ENCODE measurements around the gene HIGD1A. TPM values are rescaled to one million over a fixed set of nuclear protein-coding genes. Genes with fewer than 3 reads are reported as not detected.
A peak's percentile ranks its signal among the peaks of the same experiment; 100 is the strongest.

The HIGD1A gene
- total and polyA plus RNA-seq, 9 of the 15 experiments (the other 6 are each of a cell fraction or from before 2014, with no cell fraction given): 165 to 1,185 (median 333) TPM

GRCh38 chr3:42836150-42837123, 32.1 kb upstream of the HIGD1A start:
- H4K20me1 ChIP-seq (replicated peaks; ENCODE audit: control insufficient read depth, insufficient read depth, low read length): no peaks in the 10 kb centered on the region
- peak; percentile 92 for ATAC-seq
- H3K9me1 ChIP-seq (ENCODE audit: control insufficient read depth, insufficient read depth, low read length): no peaks in the 10 kb centered on the region
- no peaks in the 10 kb centered on the region for H3K9me3 ChIP-seq (replicated peaks; ENCODE audit: control insufficient read depth, insufficient read depth, low read depth, low read length)
- H3K4me2 ChIP-seq (ENCODE audit: insufficient read depth, low read length): peak overlapping the region; percentile 56
- no peaks in the 10 kb centered on the region; a peak in 2 of 5 replicates for H3K27me3 ChIP-seq (ENCODE audit: control insufficient read depth in 2 of 2, insufficient read depth in 2 of 2, low read length in 2 of 2)
- in situ Hi-C loops (cut with MboI) (no loop called here), intact Hi-C loops (cut with micrococcal nuclease) (loop anchor here (10.0 kb wide), 1 partner anchor 262 kb away; no protein-coding TSS in a partner anchor)
- no peak overlapping the region for H3K4me3 ChIP-seq
- CTCF ChIA-PET (ENCODE audit: low intra/inter-chr PET ratio): interaction anchor here (1.0 kb wide), 1 partner anchor 54 kb away, joined by 3 read pairs; no protein-coding TSS in a partner anchor
- 9% methylated on average over 5 of the region's 5 CpGs for WGBS (ENCODE audit: insufficient coverage, low coverage, missing lambda C conversion rate)
- no peak overlapping the region for H3K9ac ChIP-seq (ENCODE audit: insufficient read depth in 1 of 2, low read depth in 2 of 2, low read length in 2 of 2)
- FAIRE-seq: peak; percentile 91
- no peaks in the 10 kb centered on the region for H3K36me3 ChIP-seq (ENCODE audit: control insufficient read depth, insufficient read depth, low read length)
- no peak overlapping the region; the same call in 1 of the 2 replicates for H2AFZ ChIP-seq (ENCODE audit: low read depth, low read length)
- peak overlapping the region; percentile 2; the same call in 2 of the 3 replicates for H3K27ac ChIP-seq (ENCODE audit: extremely low read depth, low read depth, low read length)
- POLR2A ChIA-PET: interaction anchor here (0.5 to 0.6 kb wide), 2 partner anchors 99 to 600 kb away, joined by 3 to 4 read pairs; no protein-coding TSS in a partner anchor
- peaks cover 10 to 21% of the 10 kb centered on the region in 2 experiments for H3K4me1 ChIP-seq (replicated peaks in 1 of 2; ENCODE audit: control insufficient read depth in 2 of 2, insufficient read depth in 2 of 2, low read length in 2 of 2)
- DNase-seq (ENCODE audit: extremely low read depth in 1 of 4, low spot score in 3 of 4): peak; percentile 58 to 88 (median 74)
- BruUV-seq (replicated peaks): no TSS peak
- H3K79me2 ChIP-seq (ENCODE audit: control insufficient read depth, insufficient read depth, low read length): no peaks in the 10 kb centered on the region
- TF ChIP-seq PHTF2 (CRISPR knock-in tag; IDR thresholded peaks at IDR 0.05): no peak
- no peak for TF ChIP-seq BRCA1 (IDR thresholded peaks at IDR 0.05)
- no peak for TF ChIP-seq BRCA1 (CRISPR knock-in tag; IDR thresholded peaks at IDR 0.05)
- peak in 1 of 2 experiments; percentile 92; a peak in 2 of 4 replicates for TF ChIP-seq ZMIZ1 (IDR thresholded peaks at IDR 0.05; ENCODE audit: low read depth in 2 of 2, low read length in 2 of 2)
- TF ChIP-seq, protein P1, sequence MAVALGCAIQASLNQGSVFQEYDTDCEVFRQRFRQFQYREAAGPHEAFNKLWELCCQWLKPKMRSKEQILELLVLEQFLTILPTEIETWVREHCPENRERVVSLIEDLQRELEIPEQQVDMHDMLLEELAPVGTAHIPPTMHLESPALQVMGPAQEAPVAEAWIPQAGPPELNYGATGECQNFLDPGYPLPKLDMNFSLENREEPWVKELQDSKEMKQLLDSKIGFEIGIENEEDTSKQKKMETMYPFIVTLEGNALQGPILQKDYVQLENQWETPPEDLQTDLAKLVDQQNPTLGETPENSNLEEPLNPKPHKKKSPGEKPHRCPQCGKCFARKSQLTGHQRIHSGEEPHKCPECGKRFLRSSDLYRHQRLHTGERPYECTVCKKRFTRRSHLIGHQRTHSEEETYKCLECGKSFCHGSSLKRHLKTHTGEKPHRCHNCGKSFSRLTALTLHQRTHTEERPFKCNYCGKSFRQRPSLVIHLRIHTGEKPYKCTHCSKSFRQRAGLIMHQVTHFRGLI (CRISPR knock-in tag; IDR thresholded peaks at IDR 0.05): no peak
- TF ChIP-seq CAMTA2 (CRISPR knock-in tag; conservative IDR thresholded peaks at IDR 0.05): no peak
- TF ChIP-seq RCOR1 (IDR thresholded peaks at IDR 0.05; ENCODE audit: borderline replicate concordance in 1 of 2, low read depth in 2 of 2, low read length in 2 of 2): peak; percentile 83 to 95
- TF ChIP-seq ZZZ3 (IDR thresholded peaks at IDR 0.05): no peak
- TF ChIP-seq ZNF444 (CRISPR knock-in tag; IDR thresholded peaks at IDR 0.05): no peak
- TF ChIP-seq, protein P2, sequence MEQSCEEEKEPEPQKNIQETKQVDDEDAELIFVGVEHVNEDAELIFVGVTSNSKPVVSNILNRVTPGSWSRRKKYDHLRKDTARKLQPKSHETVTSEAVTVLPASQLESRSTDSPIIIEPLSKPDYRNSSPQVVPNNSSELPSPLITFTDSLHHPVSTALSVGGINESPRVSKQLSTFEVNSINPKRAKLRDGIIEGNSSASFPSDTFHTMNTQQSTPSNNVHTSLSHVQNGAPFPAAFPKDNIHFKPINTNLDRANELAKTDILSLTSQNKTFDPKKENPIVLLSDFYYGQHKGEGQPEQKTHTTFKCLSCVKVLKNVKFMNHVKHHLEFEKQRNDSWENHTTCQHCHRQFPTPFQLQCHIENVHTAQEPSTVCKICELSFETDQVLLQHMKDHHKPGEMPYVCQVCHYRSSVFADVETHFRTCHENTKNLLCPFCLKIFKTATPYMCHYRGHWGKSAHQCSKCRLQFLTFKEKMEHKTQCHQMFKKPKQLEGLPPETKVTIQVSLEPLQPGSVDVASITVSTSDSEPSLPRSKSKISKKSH (CRISPR knock-in tag; IDR thresholded peaks at IDR 0.05): no peak
- no peak for TF ChIP-seq ZNF696 (CRISPR knock-in tag; conservative IDR thresholded peaks at IDR 0.05)
- TF ChIP-seq ZNF124 (CRISPR knock-in tag; IDR thresholded peaks at IDR 0.05): no peak
- 0 out of 2 replicates have a peak, but pooled peaks have one; percentile 32 for TF ChIP-seq GABPB1 (CRISPR knock-in tag; IDR thresholded peaks at IDR 0.05)
- TF ChIP-seq NCOA6 (IDR thresholded peaks at IDR 0.05): no peak
- peak; percentile 96 for TF ChIP-seq CBFA2T2 (conservative IDR thresholded peaks at IDR 0.05)
